HEK293T (cell line): Measurements from ENCODE around the gene CTCFL.

Experiments used
- CTCF ChIA-PET: fragments of 350-600 bp; formaldehyde crosslinking; extraction: SDS; loops from one replicate; lab custom pipeline; 2021; ENCODE audit warnings: antibody characterized with exemption, inconsistent platforms; lab: Yijun Ruan, JAX
- POLR2A ChIA-PET: fragments of 350-600 bp; formaldehyde crosslinking; extraction: SDS; loops from one replicate; lab custom pipeline; 2020; ENCODE audit warnings: antibody characterized with exemption, inconsistent platforms; lab: Yijun Ruan, JAX
- DNase-seq: peaks from one replicate; pipeline ENCODE4 v3.0.0; 2012; ENCODE audit warnings: mixed read lengths; ENCODE audit errors: extremely low spot score
- ARNT ChIP-seq: fragments of 450-650 bp; IDR thresholded peaks from 2 replicates; pipeline ENCODE4 v1.6.1; 2017; ENCODE audit warnings: mild to moderate bottlenecking
- BHLHE40 ChIP-seq: fragments of 450-650 bp; IDR thresholded peaks from 2 replicates; pipeline ENCODE4 v1.6.1; 2016; ENCODE audit warnings: mild to moderate bottlenecking, moderate library complexity, borderline replicate concordance
- CTBP1 ChIP-seq: fragments of 450-650 bp; IDR thresholded peaks from 2 replicates; pipeline ENCODE4 v1.6.1; 2016; ENCODE audit warnings: borderline replicate concordance
- ELF4 ChIP-seq: fragments of 450-650 bp; IDR thresholded peaks from 2 replicates; pipeline ENCODE4 v1.6.1; 2017; ENCODE audit warnings: antibody characterized with exemption
- FOXA1 ChIP-seq: fragments of 450-650 bp; IDR thresholded peaks from 2 replicates; pipeline ENCODE4 v1.6.1; 2016; ENCODE audit warnings: mild to moderate bottlenecking
- FOXK2 ChIP-seq: fragments of 450-650 bp; IDR thresholded peaks from 2 replicates; pipeline ENCODE4 v1.6.1; 2016; ENCODE audit warnings: mild to moderate bottlenecking
- FOXM1 ChIP-seq: fragments of 450-650 bp; IDR thresholded peaks from 2 replicates; pipeline ENCODE4 v1.6.1; 2017; ENCODE audit warnings: mild to moderate bottlenecking, borderline replicate concordance
- HDGF ChIP-seq: fragments of 450-650 bp; IDR thresholded peaks from 2 replicates; pipeline ENCODE4 v1.6.1; 2017; ENCODE audit warnings: antibody characterized with exemption, borderline replicate concordance
- L3MBTL2 ChIP-seq: fragments of 450-650 bp; conservative IDR thresholded peaks from 2 replicates; pipeline ENCODE4 v1.6.1; 2016; ENCODE audit warnings: mild to moderate bottlenecking
- LEF1 ChIP-seq: fragments of 450-650 bp; IDR thresholded peaks from 2 replicates; pipeline ENCODE4 v1.6.1; 2017; ENCODE audit warnings: mild to moderate bottlenecking, borderline replicate concordance
- NFRKB ChIP-seq: fragments of 450-650 bp; IDR thresholded peaks from 2 replicates; pipeline ENCODE4 v1.6.1; 2016; ENCODE audit warnings: mild to moderate bottlenecking, moderate library complexity
- PKNOX1 ChIP-seq: fragments of 450-650 bp; IDR thresholded peaks from 2 replicates; pipeline ENCODE4 v1.6.1; 2016
- SP1 ChIP-seq: fragments of 450-650 bp; IDR thresholded peaks from 2 replicates; pipeline ENCODE4 v1.6.1; 2017
- SUZ12 ChIP-seq: fragments of 450-650 bp; IDR thresholded peaks from 2 replicates; pipeline ENCODE4 v1.6.1; 2016; ENCODE audit warnings: mild to moderate bottlenecking
- TARDBP ChIP-seq: fragments of 450-650 bp; IDR thresholded peaks from 2 replicates; pipeline ENCODE4 v1.6.1; 2016
- ZNF384 ChIP-seq: fragments of 450-650 bp; IDR thresholded peaks from 2 replicates; pipeline ENCODE4 v1.6.1; 2016

CTCFL gene

DNA sequence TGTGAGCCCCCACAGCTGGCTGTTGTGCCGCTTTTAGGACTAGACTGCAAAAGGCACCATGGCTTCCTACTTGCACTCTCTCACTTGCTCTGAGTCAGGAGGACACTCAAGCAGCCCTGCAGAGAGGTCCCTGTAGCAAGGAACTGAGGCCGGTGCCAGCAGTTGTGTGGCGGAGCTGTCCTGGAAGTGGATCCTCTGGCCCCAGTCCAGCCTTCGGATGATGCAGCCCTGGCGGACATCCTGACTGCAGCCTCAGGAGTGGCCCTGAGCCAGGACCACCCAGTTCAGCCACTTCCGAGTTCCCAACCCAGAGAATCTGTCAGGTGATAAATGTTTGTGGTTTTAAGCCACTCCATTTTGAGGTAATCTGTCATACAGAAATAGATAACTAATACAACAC lies 17.5 kb downstream of the CTCFL start:
- POLR2A ChIA-PET = no interaction called here
- no peak for DNase-seq
- CTCF ChIA-PET = no interaction called here
- TF ChIP-seq ARNT (no peak), ZNF384 (no peak), PKNOX1 (no peak), ELF4 (no peak), TARDBP (no peak), FOXM1 (no peak), HDGF (no peak), L3MBTL2 (no peak), FOXA1 (no peak), NFRKB (no peak), SP1 (no peak), BHLHE40 (no peak), FOXK2 (no peak), SUZ12 (no peak)

GRCh38 chr20:57505979-57506378 lies 19.0 kb downstream of the CTCFL start:
- no peak for DNase-seq
- CTCF ChIA-PET = no interaction called here
- TF ChIP-seq L3MBTL2 = no peak
- POLR2A ChIA-PET = no interaction called here

GRCh38 chr20:57504411-57504810 lies 20.5 kb downstream of the CTCFL start:
- TF ChIP-seq ARNT (no peak), LEF1 (no peak), L3MBTL2 (no peak), ZNF384 (no peak), TARDBP (no peak), FOXM1 (no peak), BHLHE40 (no peak), SUZ12 (no peak), ELF4 (no peak), SP1 (no peak), FOXK2 (no peak), HDGF (no peak), NFRKB (no peak), FOXA1 (no peak), PKNOX1 (no peak), CTBP1 (no peak)
- DNase-seq = no peak
- ChIA-PET POLR2A (no interaction called here), CTCF (interaction anchor here (0.6 kb wide), 1 partner anchor 676 kb away, joined by 4 read pairs; no protein-coding TSS in a partner anchor)

- TF ChIP-seq TARDBP = no peak
- TF ChIP-seq ARNT = no peak
- TF ChIP-seq BHLHE40 = no peak
- no peak for TF ChIP-seq PKNOX1
- TF ChIP-seq ZNF384 = no peak
- POLR2A ChIA-PET = no interaction called here
- DNase-seq = no peak
- CTCF ChIA-PET = interaction anchor here (0.6 to 0.7 kb wide), 2 partner anchors 11 to 623 kb away, joined by 3 to 6 read pairs; no protein-coding TSS in a partner anchor
Observed at GRCh38 chr20:57503035-57503658, 21.8 kb downstream of the CTCFL start.

GRCh38 chr20:57502336-57502700 lies 22.6 kb downstream of the CTCFL start:
- DNase-seq = no peak
- ChIA-PET POLR2A (interaction anchor here (1.4 kb wide), 1 partner anchor 112 kb away, joined by 6 read pairs; the partner anchor contains the start of gene RBM38), CTCF (interaction anchor here (0.9 kb wide), 1 partner anchor 123 kb away, joined by 3 read pairs; no protein-coding TSS in a partner anchor)
- no peak for TF ChIP-seq LEF1
- no peak for TF ChIP-seq SP1
- no peak for TF ChIP-seq ARNT
- TF ChIP-seq BHLHE40 = no peak
- no peak for TF ChIP-seq FOXA1
- TF ChIP-seq ZNF384 = no peak
- no peak for TF ChIP-seq NFRKB
- no peak for TF ChIP-seq FOXK2
- TF ChIP-seq TARDBP = no peak
- no peak for TF ChIP-seq CTBP1
- no peak for TF ChIP-seq L3MBTL2
- no peak for TF ChIP-seq PKNOX1
- TF ChIP-seq HDGF = no peak
- TF ChIP-seq FOXM1 = no peak
- TF ChIP-seq ELF4 = no peak
- no peak for TF ChIP-seq SUZ12
